B cell (primary cell): ENCODE results near the gene CCNA1. TPM values are rescaled to one million over a fixed set of nuclear protein-coding genes. Genes with fewer than 3 reads are reported as not detected.

Experiments
- polyA plus RNA-seq: library from polyadenylated mRNA; depleted of rRNA; stranded (reverse); fragments of >200 nt; gene quantifications from 2 replicates; pipeline ENCODE4 v1.2.3, GENCODE V29; 2012
- total RNA-seq, 2 donors: library from RNA; stranded (reverse); fragments of 120-200 nt in 1 of 2; gene quantifications; 1 replicate in 1 of 2; 2 replicates in 1 of 2; pipeline versions ENCODE4 v1.2.3 to v1.2.4, GENCODE V29; 2013 to 2022

Gene CCNA1
- total and polyA plus RNA-seq, 2 donors (not counting 1 experiment from before 2014, with no cell fraction given): 0.15 to 0.69 TPM

Other genes with a start within 250 kb of the CCNA1 start
- gene SOHLH2, start 217.9 kb upstream of the CCNA1 start, total RNA-seq: not detected in 2 replicates
- 0.06 TPM in 1 of 2 replicates, not detected in the other for gene SOHLH2, start 217.9 kb upstream of the CCNA1 start, polyA plus RNA-seq
- gene CCDC169, start 134.7 kb upstream of the CCNA1 start, total RNA-seq: not detected in 2 replicates
- gene CCDC169, start 134.7 kb upstream of the CCNA1 start, polyA plus RNA-seq: 0.07 and 0.19 TPM in 2 replicates
- 18.6 and 20.8 TPM in 2 replicates for gene SPART, start 86.1 kb upstream of the CCNA1 start, total RNA-seq
- gene SPART, start 86.1 kb upstream of the CCNA1 start, polyA plus RNA-seq: 10.1 and 11.4 TPM in 2 replicates
- not detected in 2 replicates for gene SERTM1, start 241.5 kb downstream of the CCNA1 start, total RNA-seq
- gene SERTM1, start 241.5 kb downstream of the CCNA1 start, polyA plus RNA-seq: not detected in 2 replicates